NB4 (cell line): Measurements from ENCODE around the gene LAMTOR4.

ENCODE experiments used
- DNase-seq: peaks from one replicate; pipeline ENCODE4 v3.0.0; 2010; ENCODE audit warnings: low read depth
- H3K4me3 ChIP-seq: one replicate; pipeline ENCODE4 v1.5.1; 2011; ENCODE audit warnings: mild to moderate bottlenecking, low read depth, low read length, moderate library complexity
- MYC ChIP-seq: IDR thresholded peaks from 2 replicates; pipeline ENCODE4 v1.6.1; 2011; ENCODE audit warnings: low read depth, low read length
- POLR2A ChIP-seq: IDR thresholded peaks from 2 replicates; pipeline ENCODE4 v1.6.1; 2011; ENCODE audit warnings: mild to moderate bottlenecking; ENCODE audit not compliant: insufficient read length; ENCODE audit errors: extremely low read depth
- TF ChIP-seq, protein P1 (sequence below): IDR thresholded peaks from one replicate; pipeline ENCODE4 v1.5.1; 2012; ENCODE audit warnings: low read depth, low read length
- TF ChIP-seq, protein P2 (sequence below): IDR thresholded peaks from 2 replicates; pipeline ENCODE4 v1.6.1; 2011; ENCODE audit warnings: low read depth, low read length

LAMTOR4 gene

DNA sequence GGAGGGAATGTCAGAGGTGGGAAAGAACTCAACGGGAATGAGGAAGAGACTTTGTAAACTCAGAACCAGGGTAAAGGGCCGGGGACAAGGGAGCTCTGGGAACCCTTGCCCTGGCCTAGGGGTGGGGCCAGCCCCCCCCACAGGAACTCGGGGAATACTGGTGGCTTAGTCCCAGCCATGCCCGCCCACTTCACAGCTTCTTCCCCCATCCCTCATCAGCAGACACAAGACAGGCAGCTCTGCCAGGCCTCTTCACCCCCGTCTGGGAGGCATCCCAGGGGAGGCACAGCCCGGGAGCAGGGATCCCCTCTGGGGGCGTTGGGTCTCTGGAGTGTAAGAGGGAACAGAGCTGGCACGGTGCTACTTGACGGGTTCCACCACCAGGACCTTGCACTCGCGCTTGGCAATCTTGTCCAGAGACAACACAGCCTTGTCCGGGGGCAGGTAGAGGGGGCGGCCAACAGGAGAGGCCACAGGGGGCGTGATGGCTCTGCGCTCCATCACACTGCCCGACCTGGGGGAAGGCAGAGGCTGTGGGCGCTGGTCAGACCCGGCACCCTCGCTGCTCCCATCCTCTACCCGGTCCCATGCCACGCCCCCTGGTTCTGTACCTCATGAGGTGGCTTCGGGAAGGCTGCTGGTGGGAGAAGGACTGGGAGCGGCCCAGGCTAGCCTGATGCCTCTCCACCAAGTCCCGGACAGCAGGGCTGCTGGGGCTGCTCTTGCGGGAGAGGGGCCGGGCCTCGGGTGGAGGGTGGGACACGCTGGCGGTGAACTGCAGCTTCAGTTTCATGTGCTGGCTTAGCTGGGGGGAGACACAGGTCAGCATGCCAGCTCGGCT is 6.2 kb downstream of the LAMTOR4 start:
- no peak overlapping the region for H3K4me3 ChIP-seq
- no peak for DNase-seq
- TF ChIP-seq POLR2A (no peak), MYC (no peak)
- TF ChIP-seq, protein P1, sequence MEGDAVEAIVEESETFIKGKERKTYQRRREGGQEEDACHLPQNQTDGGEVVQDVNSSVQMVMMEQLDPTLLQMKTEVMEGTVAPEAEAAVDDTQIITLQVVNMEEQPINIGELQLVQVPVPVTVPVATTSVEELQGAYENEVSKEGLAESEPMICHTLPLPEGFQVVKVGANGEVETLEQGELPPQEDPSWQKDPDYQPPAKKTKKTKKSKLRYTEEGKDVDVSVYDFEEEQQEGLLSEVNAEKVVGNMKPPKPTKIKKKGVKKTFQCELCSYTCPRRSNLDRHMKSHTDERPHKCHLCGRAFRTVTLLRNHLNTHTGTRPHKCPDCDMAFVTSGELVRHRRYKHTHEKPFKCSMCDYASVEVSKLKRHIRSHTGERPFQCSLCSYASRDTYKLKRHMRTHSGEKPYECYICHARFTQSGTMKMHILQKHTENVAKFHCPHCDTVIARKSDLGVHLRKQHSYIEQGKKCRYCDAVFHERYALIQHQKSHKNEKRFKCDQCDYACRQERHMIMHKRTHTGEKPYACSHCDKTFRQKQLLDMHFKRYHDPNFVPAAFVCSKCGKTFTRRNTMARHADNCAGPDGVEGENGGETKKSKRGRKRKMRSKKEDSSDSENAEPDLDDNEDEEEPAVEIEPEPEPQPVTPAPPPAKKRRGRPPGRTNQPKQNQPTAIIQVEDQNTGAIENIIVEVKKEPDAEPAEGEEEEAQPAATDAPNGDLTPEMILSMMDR = no peak
- TF ChIP-seq, protein P2, sequence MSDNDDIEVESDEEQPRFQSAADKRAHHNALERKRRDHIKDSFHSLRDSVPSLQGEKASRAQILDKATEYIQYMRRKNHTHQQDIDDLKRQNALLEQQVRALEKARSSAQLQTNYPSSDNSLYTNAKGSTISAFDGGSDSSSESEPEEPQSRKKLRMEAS = no peak

DNA sequence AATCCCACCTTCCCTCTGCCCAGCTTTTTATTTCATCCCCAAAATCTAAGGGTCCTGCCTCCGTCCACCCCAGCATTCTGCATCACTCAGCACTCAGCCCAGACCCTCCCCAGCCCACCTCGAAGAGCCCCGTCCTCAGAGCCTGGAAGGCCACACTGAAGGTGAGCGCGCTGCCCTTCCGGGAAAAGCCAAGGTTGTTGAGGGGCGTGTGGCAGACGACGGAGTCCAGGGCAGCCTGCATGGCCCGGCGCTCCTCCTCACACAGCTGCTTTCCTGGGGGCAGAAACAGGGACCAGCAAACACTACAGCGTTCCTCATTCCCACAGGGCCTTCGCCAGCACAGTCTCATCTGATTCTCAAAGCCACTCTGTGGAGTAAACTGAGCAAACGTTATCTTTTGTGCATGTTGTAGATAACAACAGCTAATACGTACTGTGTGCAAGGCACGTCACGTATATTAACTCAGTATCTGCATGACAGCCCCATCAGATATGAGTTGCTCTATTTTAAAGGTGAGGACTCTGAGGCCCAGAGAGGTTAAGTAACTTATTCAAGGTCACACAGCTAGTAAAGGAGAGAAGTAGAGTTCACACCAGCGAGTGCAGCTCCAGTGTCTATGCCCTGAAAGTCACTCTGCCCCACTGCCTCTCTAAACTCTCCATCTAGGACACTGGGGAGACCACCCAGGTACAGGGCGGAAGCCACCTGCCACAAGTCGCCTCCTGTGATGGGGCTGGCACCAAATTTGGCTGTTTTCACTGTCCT is 7.0 kb downstream of the LAMTOR4 start:
- TF ChIP-seq, protein P1 = no peak
- TF ChIP-seq POLR2A (no peak), MYC (no peak)
- TF ChIP-seq, protein P2 = no peak
- no peak for DNase-seq
- no peak overlapping the region for H3K4me3 ChIP-seq

DNA sequence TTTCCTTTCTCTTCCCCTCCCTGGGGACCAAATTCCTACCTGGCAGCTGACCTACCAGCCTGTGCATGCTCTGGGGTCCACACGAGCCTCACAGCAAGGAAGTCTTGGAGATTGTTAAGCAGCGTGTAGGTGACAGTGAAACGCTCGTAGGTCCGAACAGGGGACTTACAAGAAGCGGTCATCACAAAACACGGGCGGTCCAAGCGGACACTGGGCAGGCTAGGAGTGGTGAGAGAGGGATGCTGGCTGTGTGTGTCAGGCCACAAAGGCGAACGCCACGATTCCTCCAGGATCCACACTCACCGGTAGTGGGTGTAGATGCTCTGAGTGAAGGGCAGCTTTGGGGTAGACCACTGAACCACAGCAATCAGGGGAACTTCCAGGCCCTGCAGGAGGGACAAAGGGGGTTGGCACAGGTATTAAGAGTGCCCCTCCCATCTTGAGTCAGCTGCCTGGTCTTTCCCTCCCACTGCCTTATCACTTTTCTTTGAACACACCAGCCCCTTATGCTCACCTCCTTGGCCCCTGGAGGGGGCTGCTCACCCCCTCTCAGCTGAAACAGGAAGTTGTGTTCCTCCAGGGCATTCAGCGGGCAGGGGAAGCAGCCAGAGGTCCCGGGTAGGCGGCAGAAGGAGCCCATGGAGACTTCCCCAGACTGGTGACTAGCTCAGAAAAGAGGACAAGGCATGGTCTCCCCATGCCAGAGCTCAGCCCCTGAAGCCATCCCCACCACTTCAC is 7.8 kb downstream of the LAMTOR4 start:
- TF ChIP-seq, protein P1 = no peak
- TF ChIP-seq MYC = no peak
- TF ChIP-seq, protein P2 = no peak
- TF ChIP-seq POLR2A = no peak

GRCh38 chr7:100157069-100157333 is 8.3 kb downstream of the LAMTOR4 start:
- TF ChIP-seq, protein P2 = no peak
- no peak for TF ChIP-seq POLR2A
- TF ChIP-seq MYC = no peak
- no peak for DNase-seq
- peak overlapping the region; percentile 66 for H3K4me3 ChIP-seq

More for the DNA sequence above, 7.8 kb downstream of the LAMTOR4 start:
- H3K4me3 ChIP-seq = no peak overlapping the region
- peak; percentile 78 for DNase-seq

DNA sequence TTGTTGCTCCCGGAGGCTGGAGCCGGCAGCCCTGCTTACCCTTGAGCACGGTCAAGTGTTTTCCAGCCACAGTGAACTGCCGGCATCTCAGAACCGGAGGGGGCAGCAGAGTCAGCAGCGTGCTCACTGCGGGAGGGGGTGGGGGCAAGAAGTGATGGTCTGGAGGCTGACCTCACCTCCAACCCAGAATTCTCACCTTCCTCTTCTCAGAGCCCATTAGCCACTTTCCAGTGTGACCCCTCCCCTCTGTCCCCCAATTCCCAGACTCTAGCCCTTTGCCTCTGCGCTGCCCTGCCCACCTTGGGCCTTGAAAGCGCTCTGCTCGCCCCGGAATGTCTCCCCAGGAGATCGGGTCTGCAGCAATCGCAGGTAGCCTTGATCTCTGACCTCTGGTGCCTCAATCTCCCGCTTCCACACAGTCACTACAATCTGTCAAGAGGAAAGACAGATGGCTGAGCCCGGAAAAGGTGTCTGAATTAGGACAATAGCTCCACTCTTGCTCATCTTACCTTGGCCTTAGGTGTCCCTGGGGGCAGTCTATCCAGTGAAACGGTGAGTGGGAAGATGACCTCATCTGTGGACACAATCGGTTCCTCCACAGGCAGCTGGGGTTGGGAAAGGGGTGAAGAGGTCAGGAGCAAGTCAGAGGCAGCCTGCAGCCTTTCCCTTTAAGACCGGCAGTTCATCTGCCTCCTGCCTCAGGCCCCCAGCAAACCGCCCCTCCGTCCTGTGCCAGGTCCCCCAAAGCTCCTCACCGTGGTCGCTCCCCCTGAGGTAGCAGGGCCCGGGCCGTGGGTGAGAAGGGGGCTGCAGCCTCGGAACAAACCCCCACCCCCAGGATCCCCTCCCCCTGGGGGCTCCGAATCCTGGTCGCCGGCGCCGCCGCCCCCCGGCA is 8.9 kb downstream of the LAMTOR4 start:
- peak; percentile 62 for DNase-seq
- H3K4me3 ChIP-seq = peak overlapping the region; percentile 66
- no peak for TF ChIP-seq MYC
- TF ChIP-seq, protein P1 = no peak
- TF ChIP-seq POLR2A = no peak
- TF ChIP-seq, protein P2 = no peak
